Neural progenitor cell (in vitro differentiated cells): ENCODE results near the gene DRAP1.

Experiments used
- EZH2 ChIP-seq: fragments of 200-600 bp; sonication (generic); IDR thresholded peaks from 2 replicates; pipeline ENCODE4 v1.6.1; 2017; ENCODE audit warnings: antibody characterized with exemption, mild to moderate bottlenecking, moderate library complexity
- EZH2phosphoT487 ChIP-seq: fragments of 200-600 bp; sonication (generic); IDR thresholded peaks from 2 replicates; pipeline ENCODE4 v1.6.1; 2017; ENCODE audit warnings: antibody characterized with exemption
- TF ChIP-seq, protein P1 (sequence below): fragments of 200-600 bp; sonication (generic); IDR thresholded peaks from 2 replicates; pipeline ENCODE4 v1.5.1; 2017; ENCODE audit warnings: antibody characterized with exemption, mild to moderate bottlenecking

DNA sequence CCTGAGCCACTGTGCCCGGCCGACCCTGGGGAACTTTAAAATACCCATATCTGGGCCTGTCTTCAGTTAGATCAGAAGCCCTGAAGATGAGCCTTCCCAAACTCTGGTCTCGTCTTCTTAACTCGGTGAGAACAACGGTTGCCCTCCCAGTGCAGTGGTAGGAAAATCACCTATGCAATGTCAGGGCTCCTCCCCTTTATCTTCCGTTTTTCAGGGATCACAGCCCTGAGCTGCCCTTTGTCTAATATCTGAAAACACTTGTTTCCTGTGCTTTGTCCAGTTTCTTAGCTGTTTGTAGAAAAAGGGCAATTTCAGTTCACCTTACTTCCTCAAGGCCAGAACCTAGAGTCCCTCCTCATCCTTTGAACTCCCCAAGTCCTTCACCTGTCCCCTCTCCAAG lies 9.4 kb downstream of the DRAP1 start:
- TF ChIP-seq, protein P1, sequence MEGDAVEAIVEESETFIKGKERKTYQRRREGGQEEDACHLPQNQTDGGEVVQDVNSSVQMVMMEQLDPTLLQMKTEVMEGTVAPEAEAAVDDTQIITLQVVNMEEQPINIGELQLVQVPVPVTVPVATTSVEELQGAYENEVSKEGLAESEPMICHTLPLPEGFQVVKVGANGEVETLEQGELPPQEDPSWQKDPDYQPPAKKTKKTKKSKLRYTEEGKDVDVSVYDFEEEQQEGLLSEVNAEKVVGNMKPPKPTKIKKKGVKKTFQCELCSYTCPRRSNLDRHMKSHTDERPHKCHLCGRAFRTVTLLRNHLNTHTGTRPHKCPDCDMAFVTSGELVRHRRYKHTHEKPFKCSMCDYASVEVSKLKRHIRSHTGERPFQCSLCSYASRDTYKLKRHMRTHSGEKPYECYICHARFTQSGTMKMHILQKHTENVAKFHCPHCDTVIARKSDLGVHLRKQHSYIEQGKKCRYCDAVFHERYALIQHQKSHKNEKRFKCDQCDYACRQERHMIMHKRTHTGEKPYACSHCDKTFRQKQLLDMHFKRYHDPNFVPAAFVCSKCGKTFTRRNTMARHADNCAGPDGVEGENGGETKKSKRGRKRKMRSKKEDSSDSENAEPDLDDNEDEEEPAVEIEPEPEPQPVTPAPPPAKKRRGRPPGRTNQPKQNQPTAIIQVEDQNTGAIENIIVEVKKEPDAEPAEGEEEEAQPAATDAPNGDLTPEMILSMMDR, result no peak
- TF ChIP-seq EZH2phosphoT487 (no peak), EZH2 (no peak)
